SK-N-SH treated with all-trans-retinoic acid at 6 μM for 48 hours (cell line): Measurements from ENCODE around the gene RBFOX2.

ENCODE experiments used
- CREB5 ChIP-seq: fragments of 250-450 bp; sonication (Bioruptor Pico); IDR thresholded peaks from 2 replicates; pipeline ENCODE4 v1.5.1; 2020; ENCODE audit warnings: low read depth, mild to moderate bottlenecking, moderate library complexity
- ESRRG ChIP-seq: fragments of 250-450 bp; sonication (Bioruptor Pico); IDR thresholded peaks from 2 replicates; pipeline ENCODE4 v1.6.1; 2021; ENCODE audit warnings: mild to moderate bottlenecking
- PATZ1 ChIP-seq: fragments of 250-450 bp; sonication (Bioruptor Pico); IDR thresholded peaks from 2 replicates; pipeline ENCODE4 v1.8.0; 2020; ENCODE audit warnings: mild to moderate bottlenecking, moderate library complexity, borderline replicate concordance
- RARB ChIP-seq: fragments of 250-450 bp; sonication (Bioruptor Pico); IDR thresholded peaks from 2 replicates; pipeline ENCODE4 v1.8.0; 2021; ENCODE audit warnings: mild to moderate bottlenecking, moderate library complexity

GRCh38 chr22:35736166-35736565 is 292.5 kb downstream of the RBFOX2 start:
- TF ChIP-seq RARB (CRISPR knock-in tag), result no peak
- no peak for TF ChIP-seq CREB5 (CRISPR knock-in tag)
- TF ChIP-seq ESRRG (CRISPR knock-in tag), result no peak
- TF ChIP-seq PATZ1 (CRISPR knock-in tag), result no peak
